Suprapubic skin (tissue), 3 donors: ENCODE data around the gene ARHGAP25.

Experiments used
- POLR2A ChIP-seq, 2 donors: fragments of 450-650 bp; IDR thresholded peaks; one replicate each; pipeline ENCODE4 v1.6.1; 2017; ENCODE audit warnings: antibody characterized with exemption in 2 of 2, mild to moderate bottlenecking in 2 of 2, moderate library complexity in 2 of 2
- TF ChIP-seq, protein P1 (sequence below), 2 donors: fragments of 200-600 bp in 1 of 2; fragments of 450-650 bp in 1 of 2; sonication (generic) in 1 of 2; IDR thresholded peaks; one replicate each; pipeline ENCODE4 v1.5.1; 2016 to 2019; ENCODE audit warnings: antibody characterized with exemption in 2 of 2, mild to moderate bottlenecking in 1 of 2, moderate library complexity in 1 of 2

DNA sequence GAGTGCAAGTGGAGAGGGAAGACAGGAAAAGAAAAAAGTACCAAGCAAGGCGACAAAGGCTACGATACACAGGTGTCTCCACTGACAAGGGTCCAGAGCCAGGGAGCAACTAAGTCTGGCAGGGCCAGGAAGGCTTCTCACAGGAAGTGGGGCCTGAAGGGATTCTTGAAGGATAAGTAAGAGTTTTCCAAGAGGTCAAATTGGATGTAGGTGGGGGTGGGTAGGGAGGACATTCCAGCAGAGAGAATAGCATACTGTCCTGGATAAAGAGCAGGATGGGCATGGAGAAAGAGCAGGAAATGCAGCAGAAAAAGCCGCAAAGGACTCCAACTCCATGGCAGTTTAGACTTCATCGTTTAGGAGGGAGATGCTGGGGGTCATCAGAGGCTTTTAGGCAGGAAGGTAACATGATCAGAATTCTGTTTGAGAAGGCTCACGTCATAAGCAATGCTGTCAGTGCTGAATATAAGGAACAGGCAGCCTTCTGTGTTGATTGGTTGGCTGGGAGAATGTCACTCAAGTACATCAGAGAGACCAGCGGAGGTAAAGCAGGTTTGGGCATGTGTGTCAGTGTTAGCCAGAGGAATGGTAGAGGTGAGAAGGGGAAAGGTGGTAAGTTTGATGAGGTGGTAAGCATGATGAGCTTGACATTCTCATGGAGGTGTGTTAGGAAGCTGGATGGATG is 35.1 kb downstream of the ARHGAP25 start:
- TF ChIP-seq, protein P1, sequence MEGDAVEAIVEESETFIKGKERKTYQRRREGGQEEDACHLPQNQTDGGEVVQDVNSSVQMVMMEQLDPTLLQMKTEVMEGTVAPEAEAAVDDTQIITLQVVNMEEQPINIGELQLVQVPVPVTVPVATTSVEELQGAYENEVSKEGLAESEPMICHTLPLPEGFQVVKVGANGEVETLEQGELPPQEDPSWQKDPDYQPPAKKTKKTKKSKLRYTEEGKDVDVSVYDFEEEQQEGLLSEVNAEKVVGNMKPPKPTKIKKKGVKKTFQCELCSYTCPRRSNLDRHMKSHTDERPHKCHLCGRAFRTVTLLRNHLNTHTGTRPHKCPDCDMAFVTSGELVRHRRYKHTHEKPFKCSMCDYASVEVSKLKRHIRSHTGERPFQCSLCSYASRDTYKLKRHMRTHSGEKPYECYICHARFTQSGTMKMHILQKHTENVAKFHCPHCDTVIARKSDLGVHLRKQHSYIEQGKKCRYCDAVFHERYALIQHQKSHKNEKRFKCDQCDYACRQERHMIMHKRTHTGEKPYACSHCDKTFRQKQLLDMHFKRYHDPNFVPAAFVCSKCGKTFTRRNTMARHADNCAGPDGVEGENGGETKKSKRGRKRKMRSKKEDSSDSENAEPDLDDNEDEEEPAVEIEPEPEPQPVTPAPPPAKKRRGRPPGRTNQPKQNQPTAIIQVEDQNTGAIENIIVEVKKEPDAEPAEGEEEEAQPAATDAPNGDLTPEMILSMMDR (IDR thresholded peaks at IDR 0.05), result no peak
- no peak for TF ChIP-seq POLR2A (IDR thresholded peaks at IDR 0.05)
